ENCODE data around the gene UBAP2. TPM values are rescaled to one million over a fixed set of nuclear protein-coding genes. Genes with fewer than 3 reads are reported as not detected.

Gene UBAP2
- total RNA-seq, 4 donors from 2014 or later, result 27.2 to 52.5 (median 32.9) TPM

GRCh38 chr9:33908114-33908513, 140.6 kb downstream of the UBAP2 start:
- peaks cover 18% of the 10 kb centered on the region for H3K36me3 ChIP-seq
- H3K4me1 ChIP-seq, result no peaks in the 10 kb centered on the region
- H3K27me3 ChIP-seq, result no peaks in the 10 kb centered on the region
- H3K9me3 ChIP-seq, result no peaks in the 10 kb centered on the region
- no peak overlapping the region for H3K27ac ChIP-seq
- no peak overlapping the region for H3K4me3 ChIP-seq
- TF ChIP-seq, protein P1, sequence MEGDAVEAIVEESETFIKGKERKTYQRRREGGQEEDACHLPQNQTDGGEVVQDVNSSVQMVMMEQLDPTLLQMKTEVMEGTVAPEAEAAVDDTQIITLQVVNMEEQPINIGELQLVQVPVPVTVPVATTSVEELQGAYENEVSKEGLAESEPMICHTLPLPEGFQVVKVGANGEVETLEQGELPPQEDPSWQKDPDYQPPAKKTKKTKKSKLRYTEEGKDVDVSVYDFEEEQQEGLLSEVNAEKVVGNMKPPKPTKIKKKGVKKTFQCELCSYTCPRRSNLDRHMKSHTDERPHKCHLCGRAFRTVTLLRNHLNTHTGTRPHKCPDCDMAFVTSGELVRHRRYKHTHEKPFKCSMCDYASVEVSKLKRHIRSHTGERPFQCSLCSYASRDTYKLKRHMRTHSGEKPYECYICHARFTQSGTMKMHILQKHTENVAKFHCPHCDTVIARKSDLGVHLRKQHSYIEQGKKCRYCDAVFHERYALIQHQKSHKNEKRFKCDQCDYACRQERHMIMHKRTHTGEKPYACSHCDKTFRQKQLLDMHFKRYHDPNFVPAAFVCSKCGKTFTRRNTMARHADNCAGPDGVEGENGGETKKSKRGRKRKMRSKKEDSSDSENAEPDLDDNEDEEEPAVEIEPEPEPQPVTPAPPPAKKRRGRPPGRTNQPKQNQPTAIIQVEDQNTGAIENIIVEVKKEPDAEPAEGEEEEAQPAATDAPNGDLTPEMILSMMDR (IDR thresholded peaks at IDR 0.05), result no peak
- TF ChIP-seq POLR2AphosphoS5 (IDR thresholded peaks at IDR 0.05) (no peak), EP300 (IDR thresholded peaks at IDR 0.05) (no peak), POLR2A (IDR thresholded peaks at IDR 0.05) (no peak)
- no peak for DNase-seq (ENCODE audit: low spot score in 2 of 2)
- WGBS, result 96% methylated on average over 3 of the region's 3 CpGs

- no peak overlapping the region for H3K4me3 ChIP-seq
- no peak overlapping the region for H3K27ac ChIP-seq
- TF ChIP-seq, protein P1 (IDR thresholded peaks at IDR 0.05), result no peak
- TF ChIP-seq POLR2A (IDR thresholded peaks at IDR 0.05), result no peak
- no peak for TF ChIP-seq POLR2AphosphoS5 (IDR thresholded peaks at IDR 0.05)
- no peak for TF ChIP-seq EP300 (IDR thresholded peaks at IDR 0.05)
- no peaks in the 10 kb centered on the region for H3K27me3 ChIP-seq
- 67% methylated on average over 4 of the region's 4 CpGs for WGBS
- DNase-seq (ENCODE audit: low spot score in 2 of 2), result no peak
- H3K36me3 ChIP-seq, result peaks cover 11% of the 10 kb centered on the region
- no peaks in the 10 kb centered on the region for H3K9me3 ChIP-seq
- no peaks in the 10 kb centered on the region for H3K4me1 ChIP-seq
Observed at GRCh38 chr9:33907347-33907746, 141.3 kb downstream of the UBAP2 start.

DNA sequence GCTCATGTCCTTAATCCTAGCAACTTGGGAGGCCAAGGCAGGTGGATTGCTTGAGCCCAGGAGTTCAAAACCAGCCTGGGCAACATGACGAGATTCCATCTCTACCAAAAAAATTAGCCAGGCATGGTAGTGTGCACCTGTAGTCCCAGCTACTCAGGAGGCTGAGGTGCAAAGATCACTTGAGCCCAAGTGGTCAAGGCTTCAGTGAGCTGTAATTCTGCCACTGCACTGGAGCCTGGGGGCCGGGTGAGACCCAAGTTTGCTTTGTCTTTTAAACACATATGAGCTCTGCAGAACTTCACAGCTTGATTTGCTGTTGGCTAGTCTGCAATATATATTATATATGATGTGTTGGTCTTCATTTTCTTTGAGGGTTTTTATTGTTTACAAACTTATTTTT, 141.9 kb downstream of the UBAP2 start:
- TF ChIP-seq, protein P1 (IDR thresholded peaks at IDR 0.05), result no peak
- TF ChIP-seq POLR2AphosphoS5 (IDR thresholded peaks at IDR 0.05) (no peak), POLR2A (IDR thresholded peaks at IDR 0.05) (no peak), EP300 (IDR thresholded peaks at IDR 0.05) (no peak)
- H3K27ac ChIP-seq, result no peak overlapping the region
- no peaks in the 10 kb centered on the region for H3K9me3 ChIP-seq
- no peak overlapping the region for H3K4me3 ChIP-seq
- H3K27me3 ChIP-seq, result no peaks in the 10 kb centered on the region
- H3K4me1 ChIP-seq, result no peaks in the 10 kb centered on the region
- no peak for DNase-seq (ENCODE audit: low spot score in 2 of 2)
- 88% methylated on average over 2 of the region's 2 CpGs for WGBS
- H3K36me3 ChIP-seq, result peaks cover 10% of the 10 kb centered on the region

DNA sequence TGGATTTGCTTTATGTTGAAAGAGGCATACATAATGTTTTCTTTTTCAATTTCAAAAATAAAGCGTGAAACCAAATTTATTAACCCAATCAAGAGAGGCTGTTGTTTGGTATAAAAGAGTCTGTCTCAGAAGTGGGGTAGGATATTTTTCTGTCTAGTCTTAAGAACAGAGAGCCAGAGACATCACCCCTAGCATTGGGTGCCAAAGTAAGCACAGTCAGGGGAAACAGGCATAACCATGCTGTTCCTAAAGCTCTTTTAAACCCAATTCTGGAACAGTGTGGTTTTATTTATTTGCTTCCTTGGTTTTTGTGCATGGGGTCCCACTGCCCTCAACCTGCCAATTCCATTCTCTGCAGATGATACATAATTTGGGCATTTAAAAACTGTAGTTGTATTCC, 143.6 kb downstream of the UBAP2 start:
- 92% methylated on average over 1 of the region's 1 CpG for WGBS
- no peaks in the 10 kb centered on the region for H3K9me3 ChIP-seq

GRCh38 chr9:33903157-33903780, 145.4 kb downstream of the UBAP2 start:
- no peak for DNase-seq (ENCODE audit: low spot score in 2 of 2)
- TF ChIP-seq, protein P1 (IDR thresholded peaks at IDR 0.05), result no peak
- TF ChIP-seq POLR2AphosphoS5 (IDR thresholded peaks at IDR 0.05) (no peak), POLR2A (IDR thresholded peaks at IDR 0.05) (no peak), EP300 (IDR thresholded peaks at IDR 0.05) (no peak)
- no peaks in the 10 kb centered on the region for H3K4me1 ChIP-seq
- whole genome bisulfite sequencing, result 77% methylated on average over 4 of the region's 4 CpGs
- H3K27ac ChIP-seq, result no peak overlapping the region
- peaks cover 33% of the 10 kb centered on the region for H3K36me3 ChIP-seq
- H3K27me3 ChIP-seq, result no peaks in the 10 kb centered on the region
- H3K9me3 ChIP-seq, result no peaks in the 10 kb centered on the region
- H3K4me3 ChIP-seq, result no peak overlapping the region

More for the DNA sequence above, 143.6 kb downstream of the UBAP2 start:
- Histone ChIP-seq H3K4me3 (no peak overlapping the region), H3K4me1 (no peaks in the 10 kb centered on the region), H3K36me3 (peaks cover 23% of the 10 kb centered on the region), H3K27ac (no peak overlapping the region), H3K27me3 (no peaks in the 10 kb centered on the region)
- TF ChIP-seq EP300 (IDR thresholded peaks at IDR 0.05) (no peak), POLR2A (IDR thresholded peaks at IDR 0.05) (no peak), POLR2AphosphoS5 (IDR thresholded peaks at IDR 0.05) (no peak)
- TF ChIP-seq, protein P1 (IDR thresholded peaks at IDR 0.05), result no peak
- no peak for DNase-seq (ENCODE audit: low spot score in 2 of 2)

All from suprapubic skin (tissue), 4 donors.